ENCODE data around the gene ZYX.
"Not testable (repeated sequence)": the region's sequence is repeated elsewhere in the genome, so short reads cannot be mapped to it uniquely, and the experiment has no call there.

The ZYX gene

DNA sequence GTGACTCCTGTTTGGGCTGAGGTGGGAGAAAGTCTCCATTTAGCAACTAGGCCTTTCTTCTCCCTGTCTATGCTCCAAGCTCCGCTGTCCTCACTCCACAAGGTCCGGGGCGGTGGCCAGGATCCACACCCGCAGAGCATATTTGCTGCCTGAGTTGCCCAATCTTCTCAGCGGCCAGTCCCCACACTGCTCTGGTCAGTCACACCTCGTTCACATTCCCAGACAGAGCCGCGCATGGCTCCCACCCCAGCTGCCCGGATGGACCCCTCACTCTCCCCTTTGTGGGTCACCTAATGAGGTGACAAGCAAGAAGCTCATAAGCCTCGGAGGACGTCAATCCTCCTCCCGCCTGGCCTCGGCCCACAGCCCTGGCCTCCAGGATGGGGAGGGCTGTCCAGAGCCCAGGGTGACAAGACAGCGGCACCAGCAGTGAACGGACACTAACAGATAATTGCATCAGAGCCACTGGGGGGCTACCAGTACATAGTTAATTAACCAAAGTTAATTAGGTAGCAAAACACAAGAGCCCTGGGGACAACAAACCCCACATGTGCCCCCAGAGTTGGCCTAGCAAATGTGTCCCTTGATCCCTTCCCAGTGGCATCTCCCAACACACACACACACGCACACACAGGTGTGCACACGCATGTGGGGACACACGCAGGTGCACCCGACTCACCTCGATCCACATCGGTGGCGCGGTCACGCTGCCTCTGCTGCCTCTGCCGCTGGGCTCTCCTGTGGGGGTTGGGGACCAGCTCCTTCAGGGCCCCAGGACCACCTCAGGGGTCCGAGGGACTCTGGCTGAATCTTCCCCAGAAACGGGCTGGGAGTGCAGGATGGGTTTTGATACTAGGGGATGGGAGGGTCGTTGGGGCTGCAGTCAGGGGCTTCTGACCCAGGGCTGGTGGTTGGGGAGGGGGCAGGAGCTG is 15.7 kb downstream of the ZYX start:
- DNase-seq (ENCODE audit: low read depth in 2 of 2): no peak

DNA sequence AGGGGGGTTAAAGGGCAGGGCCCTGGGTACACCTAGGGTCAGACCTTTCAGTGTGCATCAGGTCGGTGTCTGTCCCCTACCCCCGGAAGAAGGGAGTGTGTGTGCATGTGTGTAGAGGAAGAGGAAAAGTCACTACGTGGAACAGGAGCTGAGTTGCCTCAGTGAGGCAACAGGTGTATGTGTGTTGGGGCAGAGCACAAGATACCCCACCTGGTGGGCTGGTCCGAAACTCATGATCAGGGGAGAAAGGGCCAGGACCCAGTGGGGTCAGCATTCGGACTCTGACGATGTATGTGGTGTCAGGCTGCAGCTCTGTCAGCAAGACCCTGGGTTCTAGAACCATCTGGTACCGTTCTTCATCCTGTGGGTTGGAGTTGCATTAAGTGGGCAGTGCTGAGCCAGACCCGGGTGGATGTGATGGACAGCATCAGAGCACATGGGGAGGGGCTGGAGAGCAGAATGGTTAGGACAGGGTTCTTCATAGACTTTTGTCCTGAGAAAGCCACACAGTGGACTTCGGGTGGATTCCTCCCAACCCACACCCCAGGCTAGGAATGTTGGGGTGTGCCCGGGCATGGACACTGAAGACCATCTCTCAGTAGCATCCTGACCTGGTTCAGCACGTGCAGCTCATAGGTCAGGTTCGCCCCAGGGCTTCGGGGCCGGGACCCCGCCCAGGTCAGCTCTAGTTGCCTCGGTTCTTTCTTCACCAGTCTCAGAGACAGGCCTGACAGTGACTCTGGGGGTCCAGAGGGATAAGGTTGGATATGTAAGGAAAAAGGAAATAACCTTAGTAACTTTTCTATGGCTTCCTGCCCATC is 16.8 kb downstream of the ZYX start:
- DNase-seq (ENCODE audit: low read depth in 2 of 2): no peak

DNA sequence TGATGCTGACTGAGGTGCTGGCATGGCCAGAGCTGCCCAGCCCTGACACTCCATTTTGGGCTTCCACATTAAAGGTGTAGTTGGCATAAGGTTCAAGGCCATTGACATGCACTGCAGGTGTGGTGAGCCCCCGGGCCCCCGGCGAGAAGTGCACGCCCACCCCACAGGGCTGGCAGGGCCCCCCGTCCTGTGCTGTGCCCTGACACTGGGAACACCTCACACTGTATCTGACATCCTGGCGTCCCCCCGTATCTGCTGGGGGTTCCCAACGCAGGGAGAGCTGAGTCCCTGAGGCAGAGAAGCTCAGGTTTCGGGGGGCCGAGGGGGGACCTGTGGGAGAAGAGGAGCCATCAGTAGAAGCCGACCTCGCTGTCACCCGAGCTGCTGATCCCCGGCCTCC is 17.5 kb downstream of the ZYX start:
- DNase-seq (ENCODE audit: low read depth in 2 of 2): no peak

DNA sequence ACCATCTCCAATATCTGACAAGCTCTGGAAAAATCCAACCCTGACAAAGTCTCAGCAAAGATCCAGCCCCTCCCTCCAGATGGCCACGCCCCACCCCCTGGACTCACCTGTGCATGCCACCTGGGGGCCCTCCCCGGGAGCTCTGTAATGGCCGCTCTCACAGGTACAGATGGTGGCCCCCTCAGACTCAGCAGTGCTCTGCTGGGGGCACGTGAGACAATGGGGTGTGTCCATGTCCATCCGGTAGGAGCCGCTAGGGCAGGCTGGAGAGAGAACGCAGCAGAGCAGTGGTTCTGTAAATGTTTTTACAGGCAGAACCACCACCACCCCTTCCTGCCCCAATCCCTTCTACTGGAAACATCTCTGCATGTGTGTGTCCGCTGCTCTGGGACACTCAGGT is 18.0 kb downstream of the ZYX start:
- DNase-seq (ENCODE audit: low read depth in 2 of 2): no peak

DNA sequence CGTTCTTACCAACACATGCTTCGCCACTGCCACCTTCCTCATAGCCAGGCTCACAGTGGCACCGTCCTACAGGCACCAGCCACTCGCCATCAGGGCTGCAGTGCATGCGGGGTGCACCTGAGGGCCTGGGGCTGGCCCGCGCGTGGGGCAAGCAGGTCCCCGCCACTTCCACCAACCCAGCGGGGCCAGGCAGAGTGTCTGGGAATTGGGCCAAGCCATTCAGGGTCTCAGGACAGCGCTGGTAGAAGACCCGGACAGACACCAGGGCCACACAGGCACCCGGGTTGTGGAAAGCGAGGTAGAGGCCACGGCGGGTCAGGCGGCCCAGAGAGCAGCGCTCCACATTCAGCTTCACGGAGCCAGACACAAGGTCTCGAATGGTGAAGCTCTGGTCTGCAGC is 18.5 kb downstream of the ZYX start:
- DNase-seq (ENCODE audit: low read depth in 2 of 2): no peak

DNA sequence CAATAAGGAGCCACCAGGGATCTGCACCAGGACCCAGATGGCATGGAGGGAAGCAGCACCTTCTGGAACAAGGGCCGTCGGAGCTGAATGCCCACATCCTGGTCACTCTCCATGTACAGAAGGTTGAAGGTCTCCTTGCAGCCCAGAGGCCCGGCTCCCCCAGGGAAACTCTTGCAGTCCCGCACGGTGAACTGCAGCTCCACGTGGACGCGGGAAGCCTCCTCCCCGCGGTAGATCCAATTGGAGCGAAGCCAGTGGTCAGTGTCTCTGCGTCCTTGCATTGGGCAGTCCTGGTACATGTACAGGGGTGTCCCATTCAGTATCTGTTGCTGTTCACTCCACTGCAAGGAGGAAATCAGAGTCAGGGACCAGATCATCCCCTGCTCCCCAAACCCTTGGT is 20.1 kb downstream of the ZYX start:
- no peak for DNase-seq (ENCODE audit: low read depth in 2 of 2)

DNA sequence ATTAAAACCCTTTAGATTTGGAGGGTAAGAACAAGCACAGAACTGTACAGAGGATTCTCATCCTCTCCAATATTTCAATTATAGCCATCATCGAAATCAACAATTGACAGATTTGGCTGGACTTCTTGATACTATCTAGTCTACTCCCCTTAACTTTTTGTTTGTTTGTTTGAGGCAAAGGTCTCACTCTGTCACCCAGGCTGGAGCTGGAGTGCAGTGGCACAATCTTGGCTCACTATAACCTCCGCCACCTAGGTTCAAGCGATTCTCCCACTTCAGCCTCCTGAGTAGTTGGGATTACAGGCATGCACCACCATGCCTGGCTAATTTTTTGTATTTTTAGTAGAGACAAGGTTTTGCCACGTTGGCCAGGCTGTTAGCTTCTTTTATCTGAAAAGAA is 21.1 kb downstream of the ZYX start:
- not testable (repeated sequence) for DNase-seq (ENCODE audit: low read depth in 2 of 2)

DNA sequence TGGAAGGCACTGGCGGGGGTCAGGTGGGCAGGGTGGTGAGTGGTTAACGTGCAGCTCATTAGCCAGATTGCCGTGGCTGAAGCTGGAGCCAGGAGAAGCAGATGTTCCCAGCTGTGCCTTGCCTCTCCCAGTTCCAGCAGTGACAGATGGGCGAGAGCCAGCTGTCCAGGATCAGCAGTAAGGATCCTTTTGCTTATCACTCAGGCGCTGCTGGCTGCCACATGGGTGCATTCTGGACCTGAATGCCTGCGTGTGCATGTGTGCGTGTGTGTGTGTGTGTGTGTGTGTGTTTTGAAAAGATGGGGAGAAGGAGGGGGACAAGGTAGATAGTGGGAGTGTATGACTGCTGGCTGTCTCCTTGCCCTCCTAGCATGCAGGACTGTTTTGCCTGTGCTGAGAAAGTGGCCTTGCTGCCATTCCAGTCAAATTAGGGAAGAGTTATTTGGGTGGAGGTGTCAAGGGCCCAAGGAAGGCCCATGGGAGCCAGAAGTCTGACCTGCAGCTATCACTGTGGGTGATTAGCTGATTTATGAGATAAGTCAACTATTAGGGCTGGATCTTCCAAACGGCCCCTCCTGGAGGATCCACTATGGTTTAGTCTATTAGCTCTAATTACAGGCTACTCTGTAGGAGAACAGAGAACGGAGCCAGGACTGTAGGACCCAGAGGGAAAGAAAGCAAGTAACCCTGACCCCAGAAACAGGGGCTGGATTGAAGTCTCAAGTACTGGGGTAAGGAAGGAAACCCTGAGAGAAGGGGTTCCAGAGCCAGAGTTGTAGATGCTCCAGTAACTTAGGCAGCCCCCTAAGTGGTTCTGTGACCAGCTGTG is 24.2 kb downstream of the ZYX start:
- DNase-seq (ENCODE audit: low read depth in 2 of 2): no peak

DNA sequence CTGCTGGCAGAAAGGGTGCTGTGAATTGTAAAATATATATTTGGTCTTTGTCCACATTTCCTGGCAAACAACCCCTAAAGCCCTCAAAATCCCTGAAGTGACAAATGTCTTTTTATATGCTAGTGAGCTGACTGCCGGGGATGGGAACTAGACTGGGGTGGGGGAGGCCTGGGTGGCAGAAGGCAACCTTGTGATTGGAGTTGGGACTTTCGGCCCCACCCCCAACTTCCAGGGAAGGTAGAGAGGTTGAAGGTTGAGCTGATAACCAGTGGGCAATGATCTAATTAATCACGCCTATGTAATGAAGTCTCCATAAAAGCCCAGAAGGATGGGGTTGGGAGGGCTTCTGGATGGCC is 24.8 kb downstream of the ZYX start:
- DNase-seq (ENCODE audit: low read depth in 2 of 2): no peak

DNA sequence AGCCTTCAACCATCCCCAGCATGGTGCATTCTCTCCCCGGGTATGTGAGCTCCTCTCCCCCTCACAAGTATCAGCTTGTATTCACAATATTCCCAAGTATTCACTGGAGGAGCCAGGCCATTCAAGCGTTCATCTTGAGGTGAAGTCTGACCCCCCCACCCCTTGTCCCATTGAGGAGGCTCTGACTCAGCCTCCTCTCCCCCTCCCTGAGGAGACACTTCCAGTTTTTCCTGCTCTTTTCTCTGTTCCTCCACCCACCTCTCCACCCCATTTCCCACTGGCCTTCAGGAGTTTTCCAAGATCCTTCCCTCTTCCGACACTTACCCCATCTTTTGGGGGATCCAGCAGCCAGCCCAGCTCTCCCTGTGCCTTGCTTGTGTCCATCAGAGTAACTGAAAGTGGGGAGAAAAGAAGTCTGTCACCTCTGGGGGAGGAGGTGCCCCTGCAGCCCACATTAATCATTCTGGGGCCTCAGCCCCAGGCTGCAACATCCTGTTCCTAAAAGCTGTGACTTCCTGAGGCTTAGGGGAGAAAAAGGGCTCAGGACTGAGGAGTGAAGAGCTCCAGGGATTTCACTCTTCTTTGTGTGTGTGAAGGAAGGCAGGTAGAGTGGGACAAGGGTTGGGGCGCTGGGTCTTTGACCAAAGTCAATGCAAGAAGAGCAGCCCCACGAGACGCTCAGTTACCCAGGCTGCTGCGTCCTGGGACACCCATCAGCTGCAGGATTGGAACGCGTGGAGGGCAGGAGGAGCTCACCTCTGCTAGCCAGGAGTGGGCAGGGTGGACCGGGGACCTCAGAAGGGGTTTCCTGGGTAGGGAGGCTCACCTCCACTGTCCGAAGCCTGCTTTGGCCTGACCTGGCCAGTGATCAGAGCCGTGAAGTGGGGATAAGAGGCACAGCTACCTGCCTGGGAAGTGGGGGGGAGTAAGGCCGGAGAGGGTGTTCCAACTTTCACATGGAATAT is 26.4 kb downstream of the ZYX start:
- peak in 1 of 2 donors; percentile 10 for DNase-seq (ENCODE audit: low read depth in 2 of 2)

DNA sequence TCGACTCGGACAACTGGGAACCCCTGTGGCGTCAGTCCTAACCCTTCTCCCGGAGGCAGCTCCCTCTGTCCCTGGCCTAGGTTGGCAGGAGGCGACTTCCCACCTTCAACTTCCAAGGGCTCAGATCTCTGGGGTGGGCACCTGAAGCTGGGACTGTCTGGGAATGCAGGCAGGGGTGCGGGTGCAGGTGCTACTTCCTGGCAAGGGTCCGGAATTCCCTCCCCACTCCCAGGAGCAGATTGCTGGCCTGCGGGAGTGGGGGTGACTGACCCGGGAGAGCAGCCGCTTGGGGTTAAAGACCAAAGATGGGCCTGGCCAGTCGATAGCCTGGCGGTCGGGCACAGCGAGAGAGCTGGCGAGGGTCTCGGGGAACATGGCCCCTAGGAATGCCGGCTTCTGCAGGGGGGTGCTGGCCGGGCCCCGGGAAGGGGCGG is 27.1 kb downstream of the ZYX start:
- no peak for DNase-seq (ENCODE audit: low read depth in 2 of 2)

DNA sequence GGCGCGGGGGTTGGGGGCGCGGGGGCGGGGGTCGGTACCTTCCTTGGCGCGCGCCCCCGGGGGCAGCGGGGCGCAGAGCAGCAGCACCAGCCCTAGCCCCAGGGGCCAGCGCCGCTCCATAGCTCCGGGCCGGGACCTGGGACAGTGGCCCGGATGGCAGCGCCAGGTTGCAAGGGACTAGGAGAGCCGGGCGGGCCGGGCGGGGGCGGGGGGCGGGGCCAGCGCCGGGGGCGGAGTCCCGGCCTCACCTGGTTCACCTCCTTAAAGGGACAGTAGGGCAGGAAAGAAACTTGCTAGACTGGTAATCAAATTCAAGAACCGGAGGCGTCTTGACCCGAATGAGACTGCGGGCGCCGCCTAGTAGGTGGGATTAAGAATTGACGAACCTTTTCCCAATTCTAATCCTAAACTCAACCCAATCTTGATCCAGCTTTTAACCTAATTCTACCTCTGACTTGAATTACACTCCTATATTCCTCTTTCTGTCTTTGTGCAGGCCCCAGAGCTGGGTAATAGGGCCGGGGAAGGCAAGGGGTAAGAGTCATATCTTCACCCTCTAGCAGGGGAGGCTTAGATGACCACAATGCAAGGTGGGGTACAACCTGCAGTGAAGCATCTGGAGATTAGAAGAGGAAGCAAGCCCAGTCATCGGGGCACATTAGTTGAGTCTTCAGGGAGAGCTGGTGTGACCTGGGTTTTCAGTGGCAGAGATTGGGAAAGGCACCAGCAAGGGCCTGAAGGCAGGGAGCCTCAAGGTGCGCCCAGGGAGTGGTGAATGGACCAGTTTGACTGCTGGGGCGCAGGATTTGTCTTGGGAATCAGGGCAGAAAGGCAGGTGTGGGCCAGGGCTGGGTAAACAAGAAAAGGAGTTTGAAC is 27.8 kb downstream of the ZYX start, which contains the start of gene EPHA1:
Gene EPHA1 (minus strand): TSS at position 171 of the 876 bp plus-strand sequence. CDS start 51 bp downstream, at position 120.
- DNase-seq (ENCODE audit: low read depth in 2 of 2): peak in 1 of 2 donors; percentile 17

DNA sequence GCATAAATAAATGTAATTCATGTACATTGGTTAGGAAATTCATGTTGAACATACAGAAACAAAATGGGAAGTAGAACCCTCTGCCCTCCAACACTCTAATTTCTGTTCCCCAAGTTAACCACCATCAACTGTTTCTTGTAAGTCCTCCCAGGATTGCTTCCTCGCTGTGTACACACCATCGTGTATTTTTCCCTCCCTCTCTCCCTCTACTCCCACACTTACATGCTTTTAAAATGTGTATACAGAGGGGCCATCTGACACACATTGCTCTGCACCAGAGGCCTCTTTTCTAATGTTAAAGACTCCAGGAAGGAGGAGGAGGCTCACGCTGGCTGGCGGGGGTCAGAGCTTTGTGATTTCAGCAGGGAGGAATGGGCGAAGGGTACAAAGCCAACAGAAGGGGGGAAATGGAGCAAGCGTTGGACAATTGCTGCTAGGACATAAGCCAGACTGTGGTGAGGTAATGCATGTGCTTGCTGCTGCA is 29.4 kb downstream of the ZYX start:
- no peak for DNase-seq (ENCODE audit: low read depth in 2 of 2)

DNA sequence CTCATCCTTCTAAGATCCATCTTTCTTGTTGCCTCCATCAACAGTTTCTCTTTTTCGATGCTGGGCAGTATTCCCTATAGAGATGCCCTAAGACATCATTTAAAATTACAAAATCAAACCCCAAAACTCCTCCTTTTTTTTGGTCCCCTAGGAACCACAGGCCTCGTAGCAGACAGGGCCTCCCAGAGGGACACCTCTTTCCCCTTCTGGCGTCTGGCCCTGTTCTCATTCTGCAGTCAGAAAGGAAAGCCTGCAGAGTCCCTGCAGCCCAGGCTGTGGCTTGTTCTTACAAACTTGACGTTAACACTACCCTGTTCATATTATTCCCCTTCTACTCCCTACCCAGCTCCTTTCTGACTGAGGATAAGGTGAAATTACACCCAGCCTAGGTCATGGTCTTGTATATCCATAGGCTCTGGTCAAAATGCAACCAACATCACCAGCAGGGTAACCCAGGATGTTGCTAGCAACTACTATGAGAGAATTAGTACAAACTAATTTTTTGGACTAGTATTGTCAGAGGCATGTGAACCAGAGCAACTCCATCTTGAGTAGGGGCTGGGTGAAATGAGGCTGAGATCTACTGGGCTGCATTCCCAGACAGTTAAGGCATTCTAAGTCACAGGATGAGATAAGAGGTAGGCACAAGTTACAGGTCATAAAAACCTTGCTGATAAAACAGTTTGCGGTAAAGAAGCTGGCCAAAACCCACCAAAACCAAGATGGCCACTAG is 31.0 kb downstream of the ZYX start:
- no peak for DNase-seq (ENCODE audit: low read depth in 2 of 2)

DNA sequence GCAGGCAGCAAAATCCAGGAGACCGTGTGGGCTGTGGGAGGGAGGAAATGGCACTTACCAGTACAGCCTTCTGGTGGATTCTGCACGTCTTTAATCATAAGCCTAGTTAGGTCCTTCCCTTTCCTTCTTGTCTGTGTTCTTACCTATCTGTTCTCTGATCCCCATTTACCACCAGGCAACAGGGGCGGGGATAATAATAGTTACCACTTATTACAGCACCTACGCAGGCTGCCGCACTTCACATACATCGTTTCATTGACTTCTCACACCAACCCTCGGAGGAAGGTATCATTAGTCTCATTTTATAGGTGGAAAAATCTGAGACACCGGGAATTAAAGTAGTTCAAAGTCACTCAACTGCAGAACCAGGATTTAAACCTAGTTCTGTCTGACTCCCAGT is 32.0 kb downstream of the ZYX start:
- no peak for DNase-seq (ENCODE audit: low read depth in 2 of 2)

DNA sequence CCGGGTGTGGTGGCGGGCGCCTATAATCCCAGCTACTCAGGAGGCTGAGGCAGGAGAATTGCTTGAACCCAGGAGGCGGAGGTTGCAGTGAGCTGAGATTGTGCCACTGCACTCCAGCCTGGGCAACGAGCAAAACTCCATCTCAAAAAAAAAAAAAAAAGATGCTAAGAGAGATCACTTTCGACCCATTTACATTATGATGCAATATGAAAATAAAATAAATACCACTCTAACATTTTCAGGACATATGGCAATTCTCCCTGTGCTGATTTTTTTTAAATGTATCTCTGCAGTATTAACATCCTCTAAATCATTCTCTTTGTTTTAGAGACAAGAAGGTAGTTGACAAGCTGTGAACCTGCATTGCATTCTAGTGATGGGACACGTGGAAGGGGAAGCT is 34.1 kb downstream of the ZYX start:
- DNase-seq (ENCODE audit: low read depth in 2 of 2): not testable (repeated sequence)

DNA sequence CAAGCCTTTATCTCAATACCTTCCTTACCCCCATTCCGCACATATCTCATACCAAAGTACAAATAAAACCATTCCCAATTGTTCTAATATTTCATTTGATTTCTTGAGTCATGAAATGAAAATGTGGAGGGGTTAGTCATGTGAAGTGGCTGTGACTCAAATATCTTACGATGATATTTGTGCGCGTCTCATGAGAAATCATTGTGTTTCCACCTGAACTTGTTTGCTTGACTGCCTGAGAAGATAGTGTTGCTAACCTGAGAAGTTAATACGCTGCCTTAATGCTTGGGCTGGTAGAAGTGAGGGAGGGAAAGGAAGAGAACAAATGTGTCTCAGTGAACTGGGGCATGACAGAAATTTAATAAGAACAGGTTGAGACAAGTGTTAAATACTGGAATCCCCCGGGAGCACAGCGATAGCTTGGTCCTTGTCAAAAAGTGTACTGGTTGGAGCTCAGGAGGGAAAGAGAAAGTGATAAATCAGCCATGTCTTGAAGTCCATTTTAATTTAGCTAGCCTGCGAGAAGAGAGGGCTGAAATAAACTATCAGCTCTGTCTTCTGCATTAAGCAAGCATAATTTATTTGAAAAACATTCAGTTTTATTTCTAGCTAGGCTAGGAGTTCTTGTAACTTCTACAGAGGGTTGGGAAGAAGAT is 34.7 kb downstream of the ZYX start:
- DNase-seq (ENCODE audit: low read depth in 2 of 2): no peak

DNA sequence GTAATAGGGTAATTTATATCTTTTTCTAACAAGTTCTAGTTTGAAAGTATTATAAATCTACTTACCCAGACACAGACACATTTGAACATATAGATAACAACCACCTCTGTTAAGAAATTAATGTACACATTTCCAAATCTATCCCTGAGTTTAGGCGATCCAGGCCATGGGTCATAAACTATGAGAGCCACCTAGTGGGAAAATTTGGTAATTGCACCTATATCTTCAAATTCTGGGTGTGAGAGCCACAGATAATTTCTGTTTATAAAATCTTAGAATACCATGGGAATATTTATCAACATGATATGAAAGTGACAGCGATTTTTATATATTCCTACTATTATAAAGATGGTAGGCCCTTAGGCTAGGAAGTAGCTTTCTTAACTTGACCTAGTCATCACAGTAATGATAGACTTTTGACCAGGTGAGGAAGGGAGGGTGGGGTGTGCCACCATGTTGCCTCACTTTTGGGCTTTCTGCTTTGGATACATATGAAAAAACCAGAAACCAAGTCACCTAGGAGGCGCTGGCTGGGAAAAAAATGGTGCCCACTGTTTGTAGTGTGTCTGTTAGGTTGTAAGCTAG is 35.5 kb downstream of the ZYX start:
- no peak for DNase-seq (ENCODE audit: low read depth in 2 of 2)

Measured in stimulated activated CD8-positive, alpha-beta memory T cell treated with anti-CD3 and anti-CD28 coated beads, Interleukin-15, amount 100 ng/mL, for 4 hours (primary cell).